GM18873 (cell line): Measurements from ENCODE around the gene FGR.
"Not testable (repeated sequence)": the region's sequence is repeated elsewhere in the genome, so short reads cannot be mapped to it uniquely, and the experiment has no call there.

Source experiments
- ATAC-seq: cut with Tn5 transposase; IDR thresholded peaks from one replicate; pipeline ENCODE4 v1.9.1; 2021; ENCODE audit warnings: mild to moderate bottlenecking, moderate library complexity, moderate number of reproducible peaks; ENCODE audit not compliant: unreplicated experiment, low FRiP score

FGR gene

GRCh38 chr1:27661412-27662075 is 26.6 kb upstream of the FGR start:
- ATAC-seq, result no peak

- peak; percentile 14 for ATAC-seq
These were observed 25.4 kb upstream of the FGR start for GRCh38 chr1:27660300-27660835.

GRCh38 chr1:27659497-27660299 is 24.7 kb upstream of the FGR start:
- ATAC-seq, result peak; percentile 66

DNA sequence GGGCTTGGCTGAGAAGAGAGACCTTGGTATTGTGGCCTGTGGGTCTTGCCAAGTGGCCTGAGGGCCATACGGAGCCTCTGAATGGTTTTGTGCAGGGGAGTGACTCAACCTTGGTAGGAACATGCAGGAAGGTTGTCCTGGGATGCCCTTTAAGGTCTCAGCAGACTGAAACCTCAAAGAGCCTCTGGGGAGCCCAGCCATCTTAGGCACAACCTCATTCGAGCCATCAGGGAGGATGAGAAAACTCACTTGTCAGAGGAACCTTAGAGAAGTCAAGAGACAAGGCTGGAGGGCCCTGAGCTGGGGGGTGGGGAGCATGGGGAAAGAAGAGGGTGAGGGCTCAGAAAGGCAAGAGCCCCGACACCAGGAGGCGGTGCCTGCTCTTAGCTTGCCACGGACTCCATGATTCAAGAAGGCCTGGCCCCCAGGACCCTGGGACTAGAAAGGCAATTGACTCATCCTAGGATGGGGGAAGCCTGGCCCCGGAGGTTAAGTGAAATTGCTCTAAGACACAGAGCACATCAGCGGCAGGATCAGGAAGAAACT is 24.0 kb upstream of the FGR start:
- peak; percentile 6 for ATAC-seq

GRCh38 chr1:27656157-27656893 is 21.3 kb upstream of the FGR start:
- no peak for ATAC-seq

DNA sequence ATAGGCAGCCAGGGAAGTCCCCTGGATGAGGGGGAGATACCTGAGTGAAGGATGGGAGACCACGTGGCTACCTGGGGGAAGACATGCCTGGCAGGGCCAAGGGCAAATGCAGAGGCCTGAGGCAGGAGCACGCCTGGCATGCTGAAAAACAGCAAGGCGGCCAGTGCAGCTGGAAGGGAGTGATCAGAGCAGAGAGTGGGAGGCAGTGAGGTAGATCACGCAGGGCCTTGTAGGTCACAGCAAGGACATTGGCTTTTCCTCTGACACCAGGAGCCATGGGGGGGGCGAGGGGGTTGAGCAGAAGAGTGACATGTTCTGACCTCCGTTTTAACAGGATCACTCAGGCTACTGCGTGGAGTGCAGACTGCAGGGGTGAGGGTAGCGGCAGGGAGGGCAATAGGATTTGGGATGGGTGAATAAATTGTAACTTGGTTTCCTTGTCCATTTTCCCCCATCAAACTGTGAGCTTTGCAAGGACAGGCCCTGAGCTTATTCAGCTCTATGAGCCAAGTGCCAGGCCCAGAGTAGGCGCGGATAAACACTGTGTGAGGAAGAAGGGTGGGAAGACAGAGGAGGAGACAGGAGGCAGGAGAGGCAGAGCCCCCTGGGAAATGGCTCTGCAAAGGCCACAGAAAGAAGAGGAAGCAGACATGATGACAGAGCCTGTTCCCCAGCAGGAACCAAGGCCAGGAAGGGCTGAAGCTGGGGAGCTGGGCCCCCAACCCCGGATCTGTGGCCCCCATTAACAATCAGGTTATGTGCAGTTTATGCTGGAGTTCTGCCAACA is 20.4 kb upstream of the FGR start:
- ATAC-seq, result no peak

DNA sequence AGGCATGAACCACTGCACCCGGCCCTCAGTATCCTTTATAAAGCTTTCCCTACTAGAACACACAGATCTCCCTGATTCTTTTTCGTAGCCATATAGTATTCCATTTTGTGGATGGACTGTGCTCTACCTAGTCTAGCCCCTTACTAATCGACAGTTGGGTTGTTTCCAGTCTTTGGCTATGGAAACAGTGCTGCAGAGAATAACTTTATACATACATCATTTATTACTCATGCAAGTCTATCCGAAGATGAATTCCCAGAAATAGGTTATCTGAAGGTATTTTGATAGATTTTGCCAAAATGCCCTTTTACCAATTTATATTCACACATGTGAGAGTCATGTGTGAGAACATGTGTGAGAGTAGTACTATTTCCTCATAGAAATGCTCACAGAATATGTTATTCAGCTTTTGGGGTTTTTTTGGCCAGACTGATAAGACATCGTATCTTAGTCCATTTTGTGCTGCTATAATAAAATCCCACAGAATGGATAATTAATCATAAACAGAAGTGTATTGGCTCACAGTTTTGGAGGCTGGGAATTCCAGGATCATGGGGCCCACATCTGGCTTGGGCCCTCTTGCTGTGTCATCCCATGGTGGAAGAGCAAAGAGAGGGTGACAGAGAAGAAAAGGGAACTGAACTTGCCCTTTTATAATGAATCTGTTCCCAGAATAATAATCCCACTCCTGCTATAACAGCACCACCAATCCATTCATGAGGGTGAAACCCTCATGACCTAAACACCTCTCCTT is 17.3 kb upstream of the FGR start:
- ATAC-seq, result no peak

DNA sequence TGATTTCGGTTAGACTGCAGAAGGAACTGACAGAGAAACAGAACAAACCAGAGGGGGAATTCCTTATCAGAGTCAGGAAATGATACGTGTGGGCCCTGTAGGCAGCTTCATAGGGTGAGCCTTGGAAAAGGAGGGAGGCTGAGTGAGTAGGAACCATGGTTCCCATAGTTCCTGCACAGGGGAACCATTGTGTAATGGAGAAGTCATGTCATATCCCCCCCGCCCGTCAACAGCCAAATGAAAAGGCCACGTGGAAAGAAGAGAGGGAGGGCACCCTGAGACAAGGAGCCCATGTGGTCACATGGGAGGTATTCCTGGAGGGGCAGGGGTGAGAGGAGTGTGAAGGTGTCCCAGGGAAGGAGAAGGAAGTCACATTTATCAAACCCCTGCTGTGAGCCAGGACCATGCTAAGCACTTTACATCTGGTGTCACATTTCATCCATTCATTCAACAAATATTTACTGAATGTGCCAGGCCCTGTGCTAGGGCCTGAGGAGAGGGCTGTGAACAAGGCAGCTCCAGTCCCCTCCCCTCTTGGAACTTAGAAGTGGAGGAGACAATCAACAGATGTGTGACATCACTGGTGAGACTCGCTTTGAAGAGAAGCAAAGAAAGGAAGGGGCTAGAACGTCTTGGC is 15.7 kb upstream of the FGR start:
- ATAC-seq, result no peak

DNA sequence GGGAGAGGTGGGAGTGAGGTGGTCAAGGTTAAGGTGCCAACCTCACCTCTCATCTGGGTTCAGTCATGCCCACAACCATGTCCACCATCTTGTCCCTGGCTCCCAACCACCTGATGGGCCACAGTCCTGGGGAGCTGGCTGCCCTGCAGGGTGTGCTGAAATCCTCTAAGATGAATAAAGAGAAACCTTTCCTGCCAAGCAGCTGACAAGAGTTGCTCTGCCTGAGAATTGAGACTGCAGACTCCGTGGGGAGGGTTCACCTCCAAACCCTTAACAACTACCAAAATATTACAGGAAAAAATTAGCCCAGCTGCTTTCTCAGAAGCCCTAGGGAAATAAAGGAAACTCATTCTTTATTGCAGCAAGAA is 15.2 kb upstream of the FGR start:
- no peak for ATAC-seq

- ATAC-seq, result no peak
These were observed 14.3 kb upstream of the FGR start for GRCh38 chr1:27649306-27649635.

- ATAC-seq, result no peak
These were observed 13.8 kb upstream of the FGR start for GRCh38 chr1:27648602-27649305.

GRCh38 chr1:27647328-27647727 is 12.3 kb upstream of the FGR start:
- ATAC-seq, result no peak

DNA sequence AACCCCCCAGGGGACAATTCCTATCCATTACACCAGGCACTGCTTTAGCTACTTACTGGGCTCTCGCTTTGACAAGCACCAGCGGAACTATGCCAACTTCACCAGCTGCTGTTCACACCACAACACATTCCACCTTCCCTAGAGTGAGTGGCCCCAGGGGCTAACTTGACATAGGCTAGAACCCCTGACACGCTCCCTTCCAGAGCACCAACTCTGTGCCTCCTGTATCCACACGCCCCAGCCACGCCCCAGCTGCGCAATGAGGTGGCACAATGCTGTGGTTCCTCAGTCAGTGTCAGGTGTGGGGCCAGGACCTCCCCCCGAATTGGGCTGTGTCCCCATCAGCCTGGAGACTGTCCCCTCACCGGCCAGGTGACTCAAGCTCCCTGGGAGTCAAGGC is 11.7 kb upstream of the FGR start:
- ATAC-seq, result no peak

GRCh38 chr1:27645071-27645415 is 10.1 kb upstream of the FGR start:
- no peak for ATAC-seq

- ATAC-seq, result no peak
These were observed 9.5 kb upstream of the FGR start for GRCh38 chr1:27644369-27645070.

- no peak for ATAC-seq
These were observed 8.8 kb upstream of the FGR start for GRCh38 chr1:27643600-27644368.

- ATAC-seq, result not testable (repeated sequence)
These were observed 5.5 kb upstream of the FGR start for GRCh38 chr1:27640514-27640913.
